ENCODE data around the gene MSMB. TPM values are rescaled to one million over a fixed set of nuclear protein-coding genes. Genes with fewer than 3 reads are reported as not detected.
A peak's percentile ranks its signal among the peaks of the same experiment; 100 is the strongest.

MSMB gene
- total RNA-seq, 1 experiment from 2014 or later = not detected

DNA sequence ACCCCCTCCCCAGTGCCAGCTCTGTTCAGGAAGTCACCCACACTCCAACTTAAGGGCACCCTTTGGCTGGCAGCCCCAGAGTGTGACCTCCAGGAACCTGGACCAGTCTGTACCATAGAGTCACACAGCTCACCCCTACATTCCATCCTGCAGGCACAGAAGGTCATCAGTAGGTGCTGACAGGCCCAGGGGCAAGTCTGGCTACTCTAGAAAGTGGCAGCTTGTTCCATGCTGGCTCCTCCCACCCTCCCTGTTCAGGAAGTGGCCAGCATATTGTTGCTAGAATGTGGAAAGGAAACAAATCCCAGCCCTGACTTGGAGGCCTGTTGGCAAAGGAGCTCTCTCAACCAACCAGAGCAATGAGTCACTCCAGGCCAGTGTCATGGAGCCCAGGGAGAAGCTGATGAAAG lies 12.5 kb downstream of the MSMB start:
- peak; percentile 77 for DNase-seq (ENCODE audit: low read depth)

DNA sequence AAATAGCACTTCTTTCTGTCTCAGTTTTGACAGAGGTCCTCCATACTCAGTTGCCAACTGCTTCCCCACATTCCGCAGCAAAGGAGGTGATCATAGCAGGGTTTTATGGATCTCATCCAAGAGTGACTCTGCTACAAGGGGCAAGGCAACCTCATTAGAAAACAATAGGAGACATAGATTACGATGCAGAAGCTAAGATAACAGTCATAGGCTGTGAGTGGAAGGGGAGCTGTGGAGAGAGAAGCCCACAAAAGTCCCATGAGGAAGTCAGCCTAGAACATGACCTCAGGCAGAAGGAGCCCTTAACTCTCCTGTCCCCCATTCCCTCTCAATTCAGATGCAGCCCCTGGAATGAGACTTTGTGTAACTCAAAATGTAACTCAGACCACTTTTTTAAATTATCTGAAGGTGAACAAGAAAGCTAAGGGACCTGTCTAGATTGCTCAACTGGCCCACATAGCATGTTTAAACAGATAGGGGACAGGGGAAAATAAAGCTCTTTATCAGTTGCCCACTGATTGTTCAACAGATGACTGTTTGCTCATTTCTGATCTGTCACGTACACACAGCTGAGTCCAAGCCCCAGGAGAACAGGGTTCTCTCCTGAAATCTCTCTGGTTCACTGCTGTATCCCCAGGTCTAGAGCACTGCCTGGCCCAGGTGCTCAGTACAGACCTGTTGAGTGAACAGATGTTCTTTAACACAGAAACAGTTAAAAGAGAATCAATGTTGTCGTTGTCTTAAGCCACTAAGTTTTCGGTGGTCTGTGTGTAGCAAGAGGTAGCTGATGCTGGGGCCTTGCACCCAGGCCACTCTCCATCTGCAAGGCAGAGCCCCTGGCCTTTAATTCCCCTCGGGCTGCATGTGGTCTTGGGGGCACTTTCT lies 14.2 kb downstream of the MSMB start:
- DNase-seq (ENCODE audit: low read depth) = no peak

GRCh38 chr10:46030091-46030937 lies 15.8 kb downstream of the MSMB start, which contains the start of gene NCOA4:
Gene NCOA4 (minus strand): TSS chr10:46030623. CDS start chr10:46016680, 13,943 bp downstream.
- DNase-seq (ENCODE audit: low read depth) = peak; percentile 96

GRCh38 chr10:46029461-46030030 lies 16.5 kb downstream of the MSMB start:
- no peak for DNase-seq (ENCODE audit: low read depth)

DNA sequence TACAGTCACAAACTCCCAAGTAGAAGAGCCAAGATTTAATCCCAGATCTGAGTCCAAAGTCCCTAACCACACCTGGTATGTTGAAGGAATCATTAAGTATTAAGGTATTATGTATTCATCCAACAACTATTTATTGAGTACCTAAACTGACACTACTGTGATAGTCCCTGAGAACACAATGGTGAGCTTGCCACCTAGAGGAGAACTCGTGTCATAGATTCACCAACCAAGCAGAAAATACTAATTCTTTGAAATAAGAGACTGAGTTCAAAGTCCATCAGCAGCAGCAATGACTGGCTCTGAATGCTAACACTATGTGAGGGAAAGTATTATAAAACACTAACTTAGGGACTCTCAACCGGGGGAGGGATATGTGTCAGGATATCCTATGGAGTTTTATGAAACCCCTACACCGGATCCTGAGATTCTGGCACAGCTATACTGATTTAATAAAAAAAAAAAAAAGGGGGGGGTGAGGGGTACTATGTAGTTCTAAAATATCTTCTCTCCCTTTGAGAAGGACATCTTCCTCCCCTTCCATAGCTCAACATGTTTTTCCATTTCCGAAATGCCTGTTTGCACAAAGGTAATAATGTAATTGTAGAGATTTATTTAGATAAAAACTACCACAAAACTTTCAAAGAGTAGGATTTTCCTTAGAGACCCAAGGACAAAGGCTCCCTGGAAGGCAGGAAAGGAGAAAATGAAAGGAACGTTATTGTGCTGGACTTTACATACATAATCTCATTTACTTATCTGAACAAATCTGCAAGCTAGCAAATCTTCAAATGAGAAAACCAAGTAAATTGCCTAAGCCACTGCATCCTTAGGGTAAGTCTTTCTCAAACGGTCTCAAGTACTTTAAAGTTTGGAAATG lies 17.2 kb downstream of the MSMB start:
- peak; percentile 60 for DNase-seq (ENCODE audit: low read depth)

DNA sequence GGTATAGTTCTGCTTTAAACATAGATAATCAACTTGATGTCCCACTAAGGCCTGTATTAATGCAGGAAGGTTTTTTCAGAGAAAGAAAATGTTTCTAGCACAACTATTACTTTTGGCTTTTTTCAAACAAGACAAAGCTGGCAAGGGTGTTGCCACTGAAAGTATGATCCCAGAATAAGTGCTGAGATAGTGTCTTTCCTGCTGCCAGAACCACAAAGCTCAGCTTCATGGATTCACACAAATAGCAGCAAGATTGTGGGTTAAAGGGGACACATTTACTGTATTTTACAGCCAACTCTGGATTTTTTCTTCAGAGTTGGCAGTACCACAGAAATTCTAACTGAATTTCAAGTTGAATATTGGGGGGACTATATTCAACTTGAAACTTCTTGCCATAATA lies 20.0 kb downstream of the MSMB start:
- no peak for DNase-seq (ENCODE audit: low read depth)

GRCh38 chr10:46025406-46025805 lies 20.7 kb downstream of the MSMB start:
- DNase-seq (ENCODE audit: low read depth) = no peak

DNA sequence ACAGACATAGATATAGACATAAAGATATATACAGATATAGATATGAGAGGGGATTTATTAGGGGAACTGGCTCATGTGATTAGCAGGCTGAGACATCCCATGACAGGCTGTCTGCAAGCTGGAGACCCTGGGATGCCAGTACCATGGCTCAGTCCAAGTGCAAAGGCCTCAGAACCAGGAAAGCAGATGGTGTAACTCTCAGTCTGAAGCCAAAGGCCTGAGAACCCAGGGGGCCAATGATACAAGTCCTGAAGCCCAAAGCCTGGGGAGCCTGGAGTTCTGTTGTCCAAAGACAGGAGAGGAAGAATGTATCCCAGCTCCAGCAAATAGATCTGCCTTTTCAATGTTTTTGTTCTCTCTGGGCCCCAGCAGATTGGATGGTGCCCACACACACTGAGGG lies 21.1 kb downstream of the MSMB start:
- no peak for DNase-seq (ENCODE audit: low read depth)

DNA sequence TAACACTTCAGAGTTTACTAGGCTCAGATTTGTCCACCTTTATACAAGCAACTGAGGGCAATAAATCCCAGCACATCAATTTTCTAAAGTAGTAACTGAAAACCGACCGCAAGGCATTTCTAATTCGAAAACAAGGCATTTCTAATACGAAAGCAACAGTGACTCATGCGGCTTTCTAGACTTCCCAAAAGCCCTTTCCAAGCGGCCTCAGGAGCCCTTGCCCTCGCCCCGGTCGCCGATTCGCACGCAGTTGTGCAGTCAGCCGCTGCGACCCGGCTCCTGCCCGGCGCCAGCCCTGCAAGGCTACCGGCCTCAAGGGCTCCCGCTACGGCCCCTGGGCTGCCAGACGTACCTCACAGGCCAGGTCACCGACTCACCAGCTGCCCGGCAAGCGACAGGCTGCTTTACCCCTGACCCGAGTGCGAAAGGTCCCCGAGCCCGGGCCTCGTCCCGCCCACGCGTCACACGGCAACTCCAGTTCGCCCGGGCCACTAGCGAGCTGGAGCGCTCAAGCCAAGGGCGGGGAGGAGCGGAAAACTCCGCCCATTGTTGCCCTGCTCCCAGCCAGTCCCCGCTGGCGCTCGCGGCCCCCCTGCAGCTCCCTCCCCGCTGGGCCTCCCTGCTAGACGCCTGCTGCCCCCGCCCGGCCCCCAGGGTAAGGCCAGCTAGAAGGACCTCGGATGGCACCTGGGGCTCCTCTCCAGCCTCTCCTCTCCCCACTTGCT lies 22.9 kb downstream of the MSMB start:
- peak; percentile 91 for DNase-seq (ENCODE audit: low read depth)

GRCh38 chr10:46020344-46020657 lies 25.8 kb downstream of the MSMB start:
- DNase-seq (ENCODE audit: low read depth) = no peak

GRCh38 chr10:46019569-46020343 lies 26.3 kb downstream of the MSMB start:
- no peak for DNase-seq (ENCODE audit: low read depth)

GRCh38 chr10:46019177-46019528 lies 26.9 kb downstream of the MSMB start:
- no peak for DNase-seq (ENCODE audit: low read depth)

- no peak for DNase-seq (ENCODE audit: low read depth)
These were observed 27.5 kb downstream of the MSMB start for GRCh38 chr10:46018453-46019176.

GRCh38 chr10:46017733-46018132 lies 28.3 kb downstream of the MSMB start:
- no peak for DNase-seq (ENCODE audit: low read depth)

- no peak for DNase-seq (ENCODE audit: low read depth)
These were observed 29.3 kb downstream of the MSMB start for GRCh38 chr10:46016811-46017210.

DNA sequence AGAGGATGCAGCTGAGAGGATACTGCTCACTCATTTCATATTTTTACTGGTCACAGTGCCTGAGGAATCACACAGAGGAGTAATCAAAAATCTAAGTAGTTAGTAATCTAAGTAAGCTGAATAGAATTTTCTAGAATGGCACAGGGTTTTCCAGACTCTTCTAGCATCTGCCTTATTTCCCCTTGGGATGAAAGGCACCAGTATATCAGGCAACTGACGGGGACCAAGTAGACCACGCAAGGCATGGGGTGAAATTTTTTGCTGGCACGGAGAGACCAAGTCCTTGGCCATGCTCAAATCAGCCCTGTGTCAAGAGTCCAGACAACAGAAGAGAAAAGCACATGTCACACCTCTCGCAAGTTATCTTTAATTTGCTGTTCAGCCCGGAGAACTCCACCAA lies 29.9 kb downstream of the MSMB start:
- DNase-seq (ENCODE audit: low read depth) = no peak

- DNase-seq (ENCODE audit: low read depth) = no peak
These were observed 31.2 kb downstream of the MSMB start for GRCh38 chr10:46014683-46015405.

- DNase-seq (ENCODE audit: low read depth) = no peak
These were observed 31.9 kb downstream of the MSMB start for GRCh38 chr10:46014206-46014605.

DNA sequence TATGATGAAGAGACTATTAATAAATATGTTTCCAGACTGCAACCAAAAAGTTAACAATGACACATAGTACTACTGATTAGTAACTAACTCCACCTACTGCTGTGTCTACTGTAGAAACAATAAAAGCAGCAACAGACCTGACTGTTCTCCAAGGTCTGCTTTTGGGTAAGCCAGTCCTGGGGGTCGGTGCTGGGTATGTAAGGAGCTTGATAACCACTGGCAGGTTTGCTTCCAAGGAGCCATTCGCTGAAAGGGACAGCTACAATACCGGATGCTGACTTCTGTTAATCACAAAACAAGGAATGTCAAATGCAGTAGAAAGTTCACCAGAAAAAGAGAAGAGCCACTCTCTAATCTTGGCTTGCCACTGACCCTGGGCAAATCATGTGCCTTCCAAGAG lies 33.3 kb downstream of the MSMB start:
- no peak for DNase-seq (ENCODE audit: low read depth)
